DND-41 (cell line): ENCODE results near the gene ARSG.
"Not testable (repeated sequence)": the region's sequence is repeated elsewhere in the genome, so short reads cannot be mapped to it uniquely, and the experiment has no call there.

Source experiments
- CTCF ChIP-seq: IDR thresholded peaks from 2 replicates; pipeline ENCODE4 v1.5.1; 2012; ENCODE audit warnings: borderline replicate concordance, low read length, moderate library complexity, mild to moderate bottlenecking; ENCODE audit not compliant: poor library complexity, severe bottlenecking; ENCODE audit errors: extremely low read depth
- EZH2 ChIP-seq: IDR thresholded peaks from 3 replicates; pipeline ENCODE4 v1.6.1; 2012; ENCODE audit warnings: borderline replicate concordance, low read depth, mild to moderate bottlenecking, moderate library complexity, low read length, inconsistent platforms; ENCODE audit not compliant: severe bottlenecking

GRCh38 chr17:68331932-68332331 lies 40.6 kb downstream of the ARSG start:
- not testable (repeated sequence) for TF ChIP-seq CTCF, EZH2
